Vagina (tissue), 2 donors: Measurements from ENCODE around the gene KRTAP1-3.
"Not testable (repeated sequence)": the region's sequence is repeated elsewhere in the genome, so short reads cannot be mapped to it uniquely, and the experiment has no call there.

Source experiments
- POLR2A ChIP-seq, 2 donors: fragments of 450-650 bp; IDR thresholded peaks; one replicate each; pipeline ENCODE4 v1.6.1; 2017; ENCODE audit warnings: antibody characterized with exemption in 2 of 2, mild to moderate bottlenecking in 2 of 2, moderate library complexity in 2 of 2
- POLR2AphosphoS5 ChIP-seq, 2 donors: sonication (generic); formaldehyde crosslinking; IDR thresholded peaks; one replicate each; pipeline ENCODE4 v1.9.0; 2017; ENCODE audit warnings: antibody characterized with exemption in 2 of 2, mild to moderate bottlenecking in 2 of 2, low read depth in 1 of 2; ENCODE audit not compliant: insufficient read depth in 1 of 2
- TF ChIP-seq, protein P1 (sequence below), 3 experiments: fragments of 450-650 bp in 2 of 3; fragments of 200-600 bp in 1 of 3; sonication (generic) in 1 of 3; IDR thresholded peaks; one replicate each; pipeline ENCODE4 v1.5.1; 2017 to 2019; ENCODE audit warnings: antibody characterized with exemption in 3 of 3, mild to moderate bottlenecking in 2 of 3, moderate library complexity in 2 of 3

DNA sequence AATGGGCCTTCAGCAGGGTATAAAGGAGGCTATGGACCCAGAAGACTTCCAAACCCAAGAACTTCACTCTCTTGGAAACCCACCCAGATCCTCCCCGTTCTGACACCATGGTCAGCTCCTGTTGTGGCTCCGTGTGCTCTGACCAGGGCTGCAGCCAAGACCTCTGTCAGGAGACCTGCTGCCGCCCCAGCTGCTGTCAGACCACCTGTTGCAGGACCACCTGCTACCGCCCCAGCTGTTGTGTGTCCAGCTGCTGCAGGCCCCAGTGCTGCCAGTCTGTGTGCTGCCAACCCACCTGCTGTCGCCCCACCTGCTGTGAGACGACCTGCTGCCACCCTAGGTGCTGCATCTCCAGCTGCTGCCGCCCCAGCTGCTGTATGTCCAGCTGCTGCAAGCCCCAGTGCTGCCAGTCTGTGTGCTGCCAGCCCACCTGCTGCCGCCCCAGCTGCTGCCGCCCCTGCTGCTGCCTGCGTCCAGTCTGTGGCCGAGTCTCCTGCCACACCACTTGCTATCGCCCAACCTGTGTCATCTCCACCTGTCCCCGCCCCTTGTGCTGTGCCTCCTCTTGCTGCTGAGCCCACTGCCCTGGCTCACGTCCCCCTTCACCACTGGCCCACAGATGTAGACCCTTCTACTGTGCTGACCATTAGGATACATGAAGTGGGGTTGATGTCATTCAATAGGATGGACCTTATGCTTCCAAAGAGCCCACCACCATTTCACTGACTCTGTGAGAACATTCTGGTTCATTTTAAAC lies 49.6 kb upstream of the KRTAP1-3 start, which contains the start of gene KRTAP4-7:
- TF ChIP-seq, protein P1, sequence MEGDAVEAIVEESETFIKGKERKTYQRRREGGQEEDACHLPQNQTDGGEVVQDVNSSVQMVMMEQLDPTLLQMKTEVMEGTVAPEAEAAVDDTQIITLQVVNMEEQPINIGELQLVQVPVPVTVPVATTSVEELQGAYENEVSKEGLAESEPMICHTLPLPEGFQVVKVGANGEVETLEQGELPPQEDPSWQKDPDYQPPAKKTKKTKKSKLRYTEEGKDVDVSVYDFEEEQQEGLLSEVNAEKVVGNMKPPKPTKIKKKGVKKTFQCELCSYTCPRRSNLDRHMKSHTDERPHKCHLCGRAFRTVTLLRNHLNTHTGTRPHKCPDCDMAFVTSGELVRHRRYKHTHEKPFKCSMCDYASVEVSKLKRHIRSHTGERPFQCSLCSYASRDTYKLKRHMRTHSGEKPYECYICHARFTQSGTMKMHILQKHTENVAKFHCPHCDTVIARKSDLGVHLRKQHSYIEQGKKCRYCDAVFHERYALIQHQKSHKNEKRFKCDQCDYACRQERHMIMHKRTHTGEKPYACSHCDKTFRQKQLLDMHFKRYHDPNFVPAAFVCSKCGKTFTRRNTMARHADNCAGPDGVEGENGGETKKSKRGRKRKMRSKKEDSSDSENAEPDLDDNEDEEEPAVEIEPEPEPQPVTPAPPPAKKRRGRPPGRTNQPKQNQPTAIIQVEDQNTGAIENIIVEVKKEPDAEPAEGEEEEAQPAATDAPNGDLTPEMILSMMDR (IDR thresholded peaks at IDR 0.05) = not testable (repeated sequence)
- not testable (repeated sequence) for TF ChIP-seq POLR2AphosphoS5 (IDR thresholded peaks at IDR 0.05; ENCODE audit: insufficient read depth in 1 of 2, low read depth in 1 of 2); POLR2A (IDR thresholded peaks at IDR 0.05)
